GM18526 (cell line): ENCODE measurements around the gene TMSB10.

Experiments
- POLR2A ChIP-seq: IDR thresholded peaks from 3 replicates; pipeline ENCODE4 v1.6.1; 2011; ENCODE audit not compliant: insufficient read length; ENCODE audit errors: extremely low read depth

The TMSB10 gene

DNA sequence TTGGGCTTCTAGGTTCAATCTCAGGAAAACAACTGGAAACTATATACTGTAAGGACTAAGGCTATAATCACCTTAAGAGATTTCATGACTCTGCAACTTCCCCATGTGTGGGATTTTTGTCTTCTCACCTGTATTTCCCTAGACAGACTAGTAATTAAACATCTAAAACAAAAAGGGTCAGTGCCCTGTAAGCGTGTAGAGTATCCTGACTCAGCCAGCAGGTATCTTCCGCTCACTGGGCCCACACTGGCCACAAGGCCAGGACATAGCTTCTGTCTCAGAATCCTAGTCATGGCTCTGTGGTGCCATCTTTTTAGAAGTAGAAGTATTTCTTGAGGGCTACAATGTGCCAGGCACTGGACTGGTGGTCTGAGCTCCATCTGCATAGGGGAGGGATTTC lies 36.7 kb downstream of the TMSB10 start:
- no peak for TF ChIP-seq POLR2A

DNA sequence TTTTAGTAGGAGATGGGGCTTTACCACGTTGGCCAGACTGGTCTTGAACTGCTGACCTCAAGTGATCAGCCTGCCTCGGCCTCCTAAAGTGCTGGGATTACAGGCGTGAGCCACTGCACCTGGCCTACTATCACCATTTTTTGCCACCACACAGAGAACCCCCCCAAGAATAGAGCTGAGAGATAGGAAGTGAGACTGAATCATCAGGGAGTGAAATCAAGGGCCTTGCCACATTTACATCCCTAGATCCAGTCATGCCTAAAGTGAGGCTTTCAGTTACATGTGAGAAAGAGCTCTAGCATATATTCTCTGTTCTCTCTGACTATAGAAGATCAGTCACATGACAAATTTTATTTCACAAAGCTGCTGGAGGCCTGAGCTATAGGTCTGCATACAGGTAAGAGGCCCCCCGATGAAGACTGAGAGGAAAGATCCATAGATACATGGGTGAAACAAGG lies 37.5 kb downstream of the TMSB10 start:
- no peak for TF ChIP-seq POLR2A

DNA sequence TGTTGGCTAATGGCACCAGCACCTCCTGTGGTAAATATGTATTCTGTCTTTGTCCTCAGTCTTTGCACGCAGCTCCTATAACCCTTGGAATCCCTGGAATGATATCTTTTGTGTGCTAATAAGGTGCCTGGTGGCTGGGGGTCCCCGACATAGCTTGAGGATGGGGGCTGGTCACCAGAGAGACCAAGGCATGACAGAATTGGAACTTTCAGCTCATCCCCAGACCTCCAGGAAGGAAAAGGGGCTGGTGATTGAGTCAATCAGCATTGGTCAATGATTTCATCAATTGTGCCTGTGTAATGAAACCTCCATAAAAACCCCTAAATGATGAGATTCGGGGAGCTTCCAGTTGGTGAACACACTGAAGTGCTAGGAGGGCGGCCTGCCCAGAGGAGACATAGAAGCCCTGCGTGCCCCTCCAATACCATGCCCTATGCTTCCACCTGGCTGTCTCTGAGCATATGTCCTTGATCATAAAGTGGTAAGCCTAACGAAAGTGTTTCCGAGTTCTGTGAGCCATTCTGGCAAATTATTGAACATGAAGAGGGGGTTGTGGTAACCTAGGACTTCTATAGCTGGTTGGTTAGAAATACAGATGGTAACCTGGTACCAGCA lies 38.9 kb downstream of the TMSB10 start:
- TF ChIP-seq POLR2A, result no peak

GRCh38 chr2:84946204-84947009 lies 41.0 kb downstream of the TMSB10 start:
- no peak for TF ChIP-seq POLR2A

DNA sequence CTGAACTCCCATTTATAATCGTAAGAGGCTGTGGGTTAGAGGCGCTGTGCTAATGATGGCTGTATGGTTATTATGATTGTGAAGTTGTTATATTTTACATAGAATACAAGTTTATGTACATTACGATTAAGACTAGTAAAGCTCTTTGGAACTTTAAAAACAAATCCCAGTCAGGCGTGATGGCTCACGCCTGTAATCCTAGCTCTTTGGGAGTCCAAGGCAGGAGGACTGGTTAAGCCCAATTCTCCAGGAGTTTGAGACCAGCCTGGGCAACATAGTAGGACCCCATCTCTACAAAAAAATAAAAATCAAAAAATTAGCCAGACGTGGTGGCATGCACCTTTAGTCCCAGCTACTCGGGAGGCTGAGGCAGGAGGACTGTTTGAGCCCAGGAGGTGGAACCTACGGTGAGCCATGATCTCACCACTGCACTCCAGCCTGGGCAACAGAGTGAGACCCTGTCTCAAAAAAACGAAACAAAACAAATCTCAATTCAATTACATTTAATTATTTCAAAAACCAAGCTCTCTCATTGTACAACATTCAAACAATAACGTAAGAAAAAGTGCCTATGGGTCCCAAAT lies 41.6 kb downstream of the TMSB10 start:
- no peak for TF ChIP-seq POLR2A

DNA sequence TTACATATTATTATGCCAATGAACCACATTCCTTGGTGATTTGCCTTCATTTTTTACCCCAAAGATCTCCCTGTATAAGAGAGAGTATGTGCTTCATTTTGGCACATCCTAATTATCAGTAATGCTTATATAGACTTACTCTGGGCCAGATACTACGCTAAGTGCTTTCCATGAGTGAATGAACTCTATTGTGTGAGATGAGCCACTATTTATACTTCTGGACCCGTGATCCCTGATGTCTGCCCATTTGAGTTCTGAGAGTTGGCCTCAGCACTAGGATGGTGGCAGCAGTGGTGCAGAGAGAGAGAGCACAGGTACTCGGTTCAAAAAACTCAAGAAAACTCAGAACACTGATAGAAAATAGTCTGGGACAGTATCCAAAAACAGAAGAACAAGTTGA lies 48.1 kb downstream of the TMSB10 start:
- no peak for TF ChIP-seq POLR2A

- no peak for TF ChIP-seq POLR2A
Measured at GRCh38 chr2:84954329-84954728, 48.9 kb downstream of the TMSB10 start.
